Large intestine (tissue), 3 donors: ENCODE results near the gene TPRA1. TPM values are rescaled to one million over a fixed set of nuclear protein-coding genes. Genes with fewer than 3 reads are reported as not detected.

Experiments used
- DNase-seq, 2 donors: peaks; one replicate each; pipeline versions ENCODE4 v3.0.0 to v3.0.0-alpha.2; 2013
- H3K27ac ChIP-seq: one replicate; pipeline ENCODE4 v1.5.1; 2013; ENCODE audit warnings: low read length
- H3K27me3 ChIP-seq: 2 replicates; pipeline ENCODE4 v1.6.1; 2013; ENCODE audit warnings: low read length; ENCODE audit not compliant: control insufficient read depth, insufficient read depth
- H3K36me3 ChIP-seq: 2 replicates; pipeline ENCODE4 v1.6.1; 2013; ENCODE audit warnings: low read length; ENCODE audit not compliant: control insufficient read depth, insufficient read depth
- H3K4me1 ChIP-seq: one replicate; pipeline ENCODE4 v1.6.1; 2013; ENCODE audit warnings: low read length; ENCODE audit not compliant: control insufficient read depth, insufficient read depth
- H3K4me3 ChIP-seq: one replicate; pipeline ENCODE4 v1.5.1; 2013; ENCODE audit warnings: low read length
- H3K9me3 ChIP-seq: one replicate; pipeline ENCODE4 v1.6.1; 2013; ENCODE audit warnings: mild to moderate bottlenecking, low read depth, low read length, moderate library complexity; ENCODE audit not compliant: control insufficient read depth
- WGBS: methylation state at CpG from one replicate; pipeline ENCODE4 v1.1.5; 2013; ENCODE audit warnings: low lambda C conversion rate; ENCODE audit not compliant: insufficient coverage; 5-methylcytosine and 5-hydroxymethylcytosine counted together
- polyA plus RNA-seq: library from polyadenylated mRNA; unstranded; fragments of 120-200 nt; gene quantifications from one replicate; pipeline ENCODE4 v1.2.1, GENCODE V29; 2013

TPRA1 gene
- polyA plus RNA-seq, 1 donor, result 23.8 TPM

- H3K27ac ChIP-seq, result no peak overlapping the region
- H3K4me1 ChIP-seq, result peaks cover 10% of the 10 kb centered on the region
- H3K4me3 ChIP-seq, result peak overlapping the region; percentile 41
- H3K9me3 ChIP-seq, result peaks cover 6% of the 10 kb centered on the region
- peak; percentile 14 to 42 for DNase-seq
- no CpG with 5 or more reads among the region's 65 CpGs for WGBS
- peaks cover 22% of the 10 kb centered on the region for H3K27me3 ChIP-seq
- H3K36me3 ChIP-seq, result no peaks in the 10 kb centered on the region
These were observed 39.2 kb upstream of the TPRA1 start for GRCh38 chr3:127629467-127630403.

- no peaks in the 10 kb centered on the region for H3K36me3 ChIP-seq
- peaks cover 6% of the 10 kb centered on the region for H3K9me3 ChIP-seq
- peaks cover 22% of the 10 kb centered on the region for H3K27me3 ChIP-seq
- no peak within 1 kb of the TSS for H3K27ac ChIP-seq
- peak within 1 kb of the TSS; percentile 41 for H3K4me3 ChIP-seq
- peak; percentile 31 to 68 for DNase-seq
- H3K4me1 ChIP-seq, result peaks cover 10% of the 10 kb centered on the region
- no CpG with 5 or more reads among the region's 105 CpGs for WGBS
These were observed 38.4 kb upstream of the TPRA1 start, which contains the start of gene PODXL2 for GRCh38 chr3:127628788-127629466. PODXL2 (plus strand) TSS chr3:127629185; CDS start chr3:127629220, 35 bp downstream.

- H3K4me1 ChIP-seq, result peaks cover 10% of the 10 kb centered on the region
- H3K27ac ChIP-seq, result no peak overlapping the region
- no peak overlapping the region for H3K4me3 ChIP-seq
- DNase-seq, result no peak
- peaks cover 6% of the 10 kb centered on the region for H3K9me3 ChIP-seq
- peaks cover 22% of the 10 kb centered on the region for H3K27me3 ChIP-seq
- 71% methylated on average over 1 of the region's 4 CpGs for WGBS
- no peaks in the 10 kb centered on the region for H3K36me3 ChIP-seq
These were observed 37.9 kb upstream of the TPRA1 start for GRCh38 chr3:127628426-127628787.

GRCh38 chr3:127625821-127626220 is 35.3 kb upstream of the TPRA1 start:
- peaks cover 22% of the 10 kb centered on the region for H3K27me3 ChIP-seq
- H3K9me3 ChIP-seq, result peaks cover 6% of the 10 kb centered on the region
- no peak for DNase-seq
- peaks cover 10% of the 10 kb centered on the region for H3K4me1 ChIP-seq
- peaks cover 13% of the 10 kb centered on the region for H3K36me3 ChIP-seq
- 54% methylated on average over 2 of the region's 2 CpGs for WGBS
- H3K27ac ChIP-seq, result no peak overlapping the region
- no peak overlapping the region for H3K4me3 ChIP-seq

GRCh38 chr3:127624063-127624462 is 33.5 kb upstream of the TPRA1 start:
- no peak overlapping the region for H3K4me3 ChIP-seq
- no peaks in the 10 kb centered on the region for H3K4me1 ChIP-seq
- H3K9me3 ChIP-seq, result peaks cover 3% of the 10 kb centered on the region
- DNase-seq, result no peak
- no peak overlapping the region for H3K27ac ChIP-seq
- peaks cover 11% of the 10 kb centered on the region for H3K27me3 ChIP-seq
- H3K36me3 ChIP-seq, result peaks cover 27% of the 10 kb centered on the region
- 100% methylated on average over 1 of the region's 5 CpGs for WGBS

- peaks cover 38% of the 10 kb centered on the region for H3K36me3 ChIP-seq
- peaks cover 4% of the 10 kb centered on the region for H3K27me3 ChIP-seq
- DNase-seq, result no peak
- H3K4me3 ChIP-seq, result no peak overlapping the region
- H3K27ac ChIP-seq, result no peak overlapping the region
- no peaks in the 10 kb centered on the region for H3K9me3 ChIP-seq
- H3K4me1 ChIP-seq, result no peaks in the 10 kb centered on the region
- WGBS, result 100% methylated on average over 1 of the region's 8 CpGs
These were observed 32.4 kb upstream of the TPRA1 start for GRCh38 chr3:127622772-127623576.

GRCh38 chr3:127622031-127622430 is 31.5 kb upstream of the TPRA1 start:
- H3K36me3 ChIP-seq, result peaks cover 48% of the 10 kb centered on the region
- 80% methylated on average over 1 of the region's 11 CpGs for WGBS

GRCh38 chr3:127620637-127621375 is 30.3 kb upstream of the TPRA1 start:
- H3K9me3 ChIP-seq, result no peaks in the 10 kb centered on the region
- no peaks in the 10 kb centered on the region for H3K27me3 ChIP-seq
- H3K27ac ChIP-seq, result no peak overlapping the region
- DNase-seq, result no peak
- H3K4me3 ChIP-seq, result no peak overlapping the region
- peaks cover 58% of the 10 kb centered on the region for H3K36me3 ChIP-seq
- no peaks in the 10 kb centered on the region for H3K4me1 ChIP-seq
- WGBS, result no CpG with 5 or more reads among the region's 32 CpGs

More at GRCh38 chr3:127622031-127622430, 31.5 kb upstream of the TPRA1 start:
- Histone ChIP-seq H3K9me3 (no peaks in the 10 kb centered on the region), H3K4me3 (no peak overlapping the region), H3K27ac (no peak overlapping the region), H3K27me3 (no peaks in the 10 kb centered on the region), H3K4me1 (no peaks in the 10 kb centered on the region)
- DNase-seq, result no peak

GRCh38 chr3:127618891-127619290 is 28.4 kb upstream of the TPRA1 start:
- Histone ChIP-seq H3K36me3 (peaks cover 70% of the 10 kb centered on the region), H3K4me3 (no peak overlapping the region), H3K27me3 (no peaks in the 10 kb centered on the region), H3K27ac (no peak overlapping the region), H3K4me1 (no peaks in the 10 kb centered on the region), H3K9me3 (no peaks in the 10 kb centered on the region)
- DNase-seq, result no peak
- no CpG with 5 or more reads among the region's 11 CpGs for WGBS
